Measurements from ENCODE around the gene C2. TPM values are rescaled to one million over a fixed set of nuclear protein-coding genes. Genes with fewer than 3 reads are reported as not detected.

C2 gene
- total RNA-seq, 3 donors from 2014 or later = 10.2 to 54.2 (median 15.4) TPM

- Histone ChIP-seq H3K36me3 (no peaks in the 10 kb centered on the region), H3K27ac (peak overlapping the region; percentile 86 to 89), H3K4me1 (peaks cover 0 to 4% of the 10 kb centered on the region in 2 donors), H3K9me3 (no peaks in the 10 kb centered on the region), H3K27me3 (no peaks in the 10 kb centered on the region), H3K4me3 (peak overlapping the region; percentile 88 to 99 (median 94))
- TF ChIP-seq POLR2A (IDR thresholded peaks at IDR 0.05) (no peak), POLR2AphosphoS5 (IDR thresholded peaks at IDR 0.05) (peak in 1 of 3 donors; percentile 65)
- intact Hi-C loops (cut with DNase I; ENCODE audit: low total_unique reads) = no loop called here
- DNase-seq (ENCODE audit: low spot score in 2 of 2) = no peak
These were observed 29.0 kb upstream of the C2 start for GRCh38 chr6:31898383-31899011.

- no peaks in the 10 kb centered on the region for H3K9me3 ChIP-seq
- H3K4me1 ChIP-seq = peaks cover 0 to 4% of the 10 kb centered on the region in 2 donors
- DNase-seq (ENCODE audit: low spot score in 2 of 2) = no peak
- TF ChIP-seq CTCF (IDR thresholded peaks at IDR 0.05) (no peak), POLR2AphosphoS5 (IDR thresholded peaks at IDR 0.05) (no peak), POLR2A (IDR thresholded peaks at IDR 0.05) (no peak)
- intact Hi-C loops (cut with DNase I; ENCODE audit: low total_unique reads) = no loop called here
- no peaks in the 10 kb centered on the region for H3K27me3 ChIP-seq
- H3K27ac ChIP-seq = no peak overlapping the region
- H3K36me3 ChIP-seq = no peaks in the 10 kb centered on the region
- H3K4me3 ChIP-seq = no peak overlapping the region
These were observed 28.3 kb upstream of the C2 start for GRCh38 chr6:31899215-31899614.

- Histone ChIP-seq H3K36me3 (no peaks in the 10 kb centered on the region), H3K27me3 (no peaks in the 10 kb centered on the region), H3K4me1 (peaks cover 0 to 4% of the 10 kb centered on the region in 2 donors), H3K9me3 (no peaks in the 10 kb centered on the region), H3K27ac (peak overlapping the region in 1 of 2 donors; percentile 82), H3K4me3 (no peak overlapping the region)
- intact Hi-C loops (cut with DNase I; ENCODE audit: low total_unique reads) = loop anchor here (2.0 kb wide), 1 partner anchor 71 kb away; no protein-coding TSS in a partner anchor
- DNase-seq (ENCODE audit: low spot score in 2 of 2) = no peak
- TF ChIP-seq POLR2A (IDR thresholded peaks at IDR 0.05) = no peak
- TF ChIP-seq CTCF (IDR thresholded peaks at IDR 0.05) = no peak
- TF ChIP-seq POLR2AphosphoS5 (IDR thresholded peaks at IDR 0.05) = no peak
These were observed 27.4 kb upstream of the C2 start for GRCh38 chr6:31899882-31900722.

- H3K4me3 ChIP-seq = peak overlapping the region; percentile 59 to 80 (median 76)
- H3K27me3 ChIP-seq = no peaks in the 10 kb centered on the region
- intact Hi-C loops (cut with DNase I; ENCODE audit: low total_unique reads) = loop anchor here (2.0 kb wide), 1 partner anchor 70 kb away; no protein-coding TSS in a partner anchor
- H3K9me3 ChIP-seq = no peaks in the 10 kb centered on the region
- DNase-seq (ENCODE audit: low spot score in 2 of 2) = no peak
- peaks cover 0 to 4% of the 10 kb centered on the region in 2 donors for H3K4me1 ChIP-seq
- H3K36me3 ChIP-seq = no peaks in the 10 kb centered on the region
- TF ChIP-seq POLR2AphosphoS5 (IDR thresholded peaks at IDR 0.05) = peak in 1 of 3 donors; percentile 21
- no peak for TF ChIP-seq POLR2A (IDR thresholded peaks at IDR 0.05)
- H3K27ac ChIP-seq = peak overlapping the region; percentile 82 to 83
These were observed 26.6 kb upstream of the C2 start for GRCh38 chr6:31900917-31901414.

- no peaks in the 10 kb centered on the region for H3K36me3 ChIP-seq
- intact Hi-C loops (cut with DNase I; ENCODE audit: low total_unique reads) = loop anchor here (2.0 kb wide), 1 partner anchor 69 kb away; no protein-coding TSS in a partner anchor
- peak overlapping the region; percentile 82 to 83 for H3K27ac ChIP-seq
- TF ChIP-seq CTCF (IDR thresholded peaks at IDR 0.05) (no peak), POLR2A (IDR thresholded peaks at IDR 0.05) (no peak), POLR2AphosphoS5 (IDR thresholded peaks at IDR 0.05) (no peak)
- DNase-seq (ENCODE audit: low spot score in 2 of 2) = peak in 1 of 2 donors; percentile 40
- H3K4me1 ChIP-seq = peaks cover 0 to 4% of the 10 kb centered on the region in 2 donors
- H3K4me3 ChIP-seq = peak overlapping the region; percentile 59 to 80 (median 76)
- H3K27me3 ChIP-seq = no peaks in the 10 kb centered on the region
- no peaks in the 10 kb centered on the region for H3K9me3 ChIP-seq
These were observed 26.0 kb upstream of the C2 start for GRCh38 chr6:31901415-31901952.
